DOHH2 (cell line): Measurements from ENCODE around the gene MFSD2B.

ENCODE experiments used
- EZH2phosphoT487 ChIP-seq: fragments of 200-600 bp; sonication (generic); IDR thresholded peaks from 2 replicates; pipeline ENCODE4 v1.6.1; 2017; ENCODE audit warnings: borderline replicate concordance, mild to moderate bottlenecking, antibody characterized with exemption, low read length, moderate library complexity, mixed read lengths
- TF ChIP-seq, protein P1 (sequence below): fragments of 200-600 bp; sonication (generic); IDR thresholded peaks from one replicate; pipeline ENCODE4 v1.5.1; 2014; ENCODE audit warnings: antibody characterized with exemption, mild to moderate bottlenecking, low read depth, low read length; ENCODE audit not compliant: poor library complexity, severe bottlenecking

DNA sequence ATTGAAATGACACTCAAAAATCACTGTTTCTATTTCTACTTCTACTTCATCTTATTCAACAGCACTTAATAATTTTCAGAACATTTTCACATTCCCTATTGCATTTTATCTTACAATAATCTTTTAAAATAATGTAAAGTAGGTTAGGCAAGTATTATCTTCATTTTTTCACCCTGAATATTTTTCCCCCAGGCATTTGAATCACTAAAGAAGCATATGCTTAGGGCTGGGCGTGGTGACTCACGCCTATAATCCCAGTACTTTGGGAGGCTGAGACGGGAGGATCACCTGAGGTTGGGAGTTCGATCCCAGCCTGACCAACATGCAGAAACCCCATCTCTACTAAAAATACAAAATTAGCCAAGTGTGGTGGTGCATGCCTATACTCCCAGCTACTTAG lies 30.6 kb downstream of the MFSD2B start:
- TF ChIP-seq, protein P1, sequence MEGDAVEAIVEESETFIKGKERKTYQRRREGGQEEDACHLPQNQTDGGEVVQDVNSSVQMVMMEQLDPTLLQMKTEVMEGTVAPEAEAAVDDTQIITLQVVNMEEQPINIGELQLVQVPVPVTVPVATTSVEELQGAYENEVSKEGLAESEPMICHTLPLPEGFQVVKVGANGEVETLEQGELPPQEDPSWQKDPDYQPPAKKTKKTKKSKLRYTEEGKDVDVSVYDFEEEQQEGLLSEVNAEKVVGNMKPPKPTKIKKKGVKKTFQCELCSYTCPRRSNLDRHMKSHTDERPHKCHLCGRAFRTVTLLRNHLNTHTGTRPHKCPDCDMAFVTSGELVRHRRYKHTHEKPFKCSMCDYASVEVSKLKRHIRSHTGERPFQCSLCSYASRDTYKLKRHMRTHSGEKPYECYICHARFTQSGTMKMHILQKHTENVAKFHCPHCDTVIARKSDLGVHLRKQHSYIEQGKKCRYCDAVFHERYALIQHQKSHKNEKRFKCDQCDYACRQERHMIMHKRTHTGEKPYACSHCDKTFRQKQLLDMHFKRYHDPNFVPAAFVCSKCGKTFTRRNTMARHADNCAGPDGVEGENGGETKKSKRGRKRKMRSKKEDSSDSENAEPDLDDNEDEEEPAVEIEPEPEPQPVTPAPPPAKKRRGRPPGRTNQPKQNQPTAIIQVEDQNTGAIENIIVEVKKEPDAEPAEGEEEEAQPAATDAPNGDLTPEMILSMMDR: no peak
- TF ChIP-seq EZH2phosphoT487: no peak
